ENCODE results near the gene HSPBAP1.

GRCh38 chr3:122695927-122696561, 97.6 kb downstream of the HSPBAP1 start:
- TF ChIP-seq, protein P1, sequence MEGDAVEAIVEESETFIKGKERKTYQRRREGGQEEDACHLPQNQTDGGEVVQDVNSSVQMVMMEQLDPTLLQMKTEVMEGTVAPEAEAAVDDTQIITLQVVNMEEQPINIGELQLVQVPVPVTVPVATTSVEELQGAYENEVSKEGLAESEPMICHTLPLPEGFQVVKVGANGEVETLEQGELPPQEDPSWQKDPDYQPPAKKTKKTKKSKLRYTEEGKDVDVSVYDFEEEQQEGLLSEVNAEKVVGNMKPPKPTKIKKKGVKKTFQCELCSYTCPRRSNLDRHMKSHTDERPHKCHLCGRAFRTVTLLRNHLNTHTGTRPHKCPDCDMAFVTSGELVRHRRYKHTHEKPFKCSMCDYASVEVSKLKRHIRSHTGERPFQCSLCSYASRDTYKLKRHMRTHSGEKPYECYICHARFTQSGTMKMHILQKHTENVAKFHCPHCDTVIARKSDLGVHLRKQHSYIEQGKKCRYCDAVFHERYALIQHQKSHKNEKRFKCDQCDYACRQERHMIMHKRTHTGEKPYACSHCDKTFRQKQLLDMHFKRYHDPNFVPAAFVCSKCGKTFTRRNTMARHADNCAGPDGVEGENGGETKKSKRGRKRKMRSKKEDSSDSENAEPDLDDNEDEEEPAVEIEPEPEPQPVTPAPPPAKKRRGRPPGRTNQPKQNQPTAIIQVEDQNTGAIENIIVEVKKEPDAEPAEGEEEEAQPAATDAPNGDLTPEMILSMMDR (conservative IDR thresholded peaks at IDR 0.05; ENCODE audit: low read length), result no peak
- TF ChIP-seq EZH2phosphoT487 (IDR thresholded peaks at IDR 0.05; ENCODE audit: borderline replicate concordance), result no peak
